ENCODE results near the gene SRRM5. TPM values are rescaled to one million over a fixed set of nuclear protein-coding genes. Genes with fewer than 3 reads are reported as not detected.

The SRRM5 gene
- total RNA-seq, 1 experiment from 2014 or later: not detected

DNA sequence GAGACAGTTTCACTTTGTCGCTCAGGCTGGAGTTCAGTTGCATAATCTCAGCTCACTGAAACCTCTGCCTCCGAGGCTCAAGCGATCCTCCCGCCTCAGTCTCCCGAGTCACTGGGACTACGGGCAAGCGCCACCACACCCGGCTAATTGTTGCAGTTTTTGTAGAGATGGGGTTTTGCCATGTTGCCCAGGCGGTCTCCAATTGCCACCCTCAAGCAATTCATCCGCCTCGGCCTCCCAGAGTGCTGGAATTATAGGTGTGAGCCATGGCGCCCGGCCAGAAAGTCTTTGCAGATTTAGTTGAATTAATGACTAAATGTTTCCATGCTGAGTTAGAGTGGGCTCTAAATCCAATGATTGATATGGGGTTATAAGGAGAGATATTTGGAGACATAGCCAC, 32.3 kb downstream of the SRRM5 start:
- no peak overlapping the region for H3K4me3 ChIP-seq (replicated peaks in 1 of 2; ENCODE audit: low read depth in 1 of 2, low read length in 2 of 2)
- peaks cover 8 to 21% of the 10 kb centered on the region in 2 experiments; a peak in 3 of 4 replicates for H3K36me3 ChIP-seq (ENCODE audit: control insufficient read depth in 1 of 2, insufficient read depth in 2 of 2, low read length in 2 of 2)
- no TSS peak for BruUV-seq (replicated peaks)
- POLR2A ChIA-PET: no interaction called here
- H3K4me2 ChIP-seq (ENCODE audit: low read length): no peak overlapping the region
- TF ChIP-seq POLR2A (IDR thresholded peaks at IDR 0.05; ENCODE audit: borderline replicate concordance, extremely low read depth, insufficient read depth, insufficient read length): no peak
- TF ChIP-seq, protein P1, sequence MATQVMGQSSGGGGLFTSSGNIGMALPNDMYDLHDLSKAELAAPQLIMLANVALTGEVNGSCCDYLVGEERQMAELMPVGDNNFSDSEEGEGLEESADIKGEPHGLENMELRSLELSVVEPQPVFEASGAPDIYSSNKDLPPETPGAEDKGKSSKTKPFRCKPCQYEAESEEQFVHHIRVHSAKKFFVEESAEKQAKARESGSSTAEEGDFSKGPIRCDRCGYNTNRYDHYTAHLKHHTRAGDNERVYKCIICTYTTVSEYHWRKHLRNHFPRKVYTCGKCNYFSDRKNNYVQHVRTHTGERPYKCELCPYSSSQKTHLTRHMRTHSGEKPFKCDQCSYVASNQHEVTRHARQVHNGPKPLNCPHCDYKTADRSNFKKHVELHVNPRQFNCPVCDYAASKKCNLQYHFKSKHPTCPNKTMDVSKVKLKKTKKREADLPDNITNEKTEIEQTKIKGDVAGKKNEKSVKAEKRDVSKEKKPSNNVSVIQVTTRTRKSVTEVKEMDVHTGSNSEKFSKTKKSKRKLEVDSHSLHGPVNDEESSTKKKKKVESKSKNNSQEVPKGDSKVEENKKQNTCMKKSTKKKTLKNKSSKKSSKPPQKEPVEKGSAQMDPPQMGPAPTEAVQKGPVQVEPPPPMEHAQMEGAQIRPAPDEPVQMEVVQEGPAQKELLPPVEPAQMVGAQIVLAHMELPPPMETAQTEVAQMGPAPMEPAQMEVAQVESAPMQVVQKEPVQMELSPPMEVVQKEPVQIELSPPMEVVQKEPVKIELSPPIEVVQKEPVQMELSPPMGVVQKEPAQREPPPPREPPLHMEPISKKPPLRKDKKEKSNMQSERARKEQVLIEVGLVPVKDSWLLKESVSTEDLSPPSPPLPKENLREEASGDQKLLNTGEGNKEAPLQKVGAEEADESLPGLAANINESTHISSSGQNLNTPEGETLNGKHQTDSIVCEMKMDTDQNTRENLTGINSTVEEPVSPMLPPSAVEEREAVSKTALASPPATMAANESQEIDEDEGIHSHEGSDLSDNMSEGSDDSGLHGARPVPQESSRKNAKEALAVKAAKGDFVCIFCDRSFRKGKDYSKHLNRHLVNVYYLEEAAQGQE (IDR thresholded peaks at IDR 0.05; ENCODE audit: low read depth): no peak
- TF ChIP-seq MAX (IDR thresholded peaks at IDR 0.05): no peak
- no peak for TF ChIP-seq RAD21 (IDR thresholded peaks at IDR 0.05; ENCODE audit: low read depth)
- TF ChIP-seq FOSL1 (IDR thresholded peaks at IDR 0.05; ENCODE audit: low read depth): no peak
- TF ChIP-seq CBX3 (IDR thresholded peaks at IDR 0.05; ENCODE audit: low read depth): no peak
- no peak for TF ChIP-seq SIN3A (IDR thresholded peaks at IDR 0.05; ENCODE audit: low read depth)
- TF ChIP-seq ZFX (IDR thresholded peaks at IDR 0.05): no peak
- no peak for TF ChIP-seq TCF7L2 (IDR thresholded peaks at IDR 0.05; ENCODE audit: borderline replicate concordance, extremely low read depth, insufficient read depth, insufficient read length)
- TF ChIP-seq SRF (IDR thresholded peaks at IDR 0.05; ENCODE audit: low read depth): no peak
- no peak for TF ChIP-seq EGR1 (IDR thresholded peaks at IDR 0.05; ENCODE audit: low read depth)
- no peak for TF ChIP-seq ZBTB33 (IDR thresholded peaks at IDR 0.05; ENCODE audit: extremely low read depth, insufficient replicate concordance, low read length)
- TF ChIP-seq JUND (IDR thresholded peaks at IDR 0.05): no peak
- no peak for TF ChIP-seq ELF1 (IDR thresholded peaks at IDR 0.05; ENCODE audit: borderline replicate concordance, low read depth)
- no peak for TF ChIP-seq ATF3 (IDR thresholded peaks at IDR 0.05)
- no peak for TF ChIP-seq POLR2AphosphoS5 (IDR thresholded peaks at IDR 0.05; ENCODE audit: low read depth, low read length)
- no peak for TF ChIP-seq EZH2phosphoT487 (IDR thresholded peaks at IDR 0.05; ENCODE audit: borderline replicate concordance)
- no peak for TF ChIP-seq YY1 (IDR thresholded peaks at IDR 0.05; ENCODE audit: extremely low read depth, insufficient replicate concordance, low read depth, low read length)
- TF ChIP-seq, protein P2, sequence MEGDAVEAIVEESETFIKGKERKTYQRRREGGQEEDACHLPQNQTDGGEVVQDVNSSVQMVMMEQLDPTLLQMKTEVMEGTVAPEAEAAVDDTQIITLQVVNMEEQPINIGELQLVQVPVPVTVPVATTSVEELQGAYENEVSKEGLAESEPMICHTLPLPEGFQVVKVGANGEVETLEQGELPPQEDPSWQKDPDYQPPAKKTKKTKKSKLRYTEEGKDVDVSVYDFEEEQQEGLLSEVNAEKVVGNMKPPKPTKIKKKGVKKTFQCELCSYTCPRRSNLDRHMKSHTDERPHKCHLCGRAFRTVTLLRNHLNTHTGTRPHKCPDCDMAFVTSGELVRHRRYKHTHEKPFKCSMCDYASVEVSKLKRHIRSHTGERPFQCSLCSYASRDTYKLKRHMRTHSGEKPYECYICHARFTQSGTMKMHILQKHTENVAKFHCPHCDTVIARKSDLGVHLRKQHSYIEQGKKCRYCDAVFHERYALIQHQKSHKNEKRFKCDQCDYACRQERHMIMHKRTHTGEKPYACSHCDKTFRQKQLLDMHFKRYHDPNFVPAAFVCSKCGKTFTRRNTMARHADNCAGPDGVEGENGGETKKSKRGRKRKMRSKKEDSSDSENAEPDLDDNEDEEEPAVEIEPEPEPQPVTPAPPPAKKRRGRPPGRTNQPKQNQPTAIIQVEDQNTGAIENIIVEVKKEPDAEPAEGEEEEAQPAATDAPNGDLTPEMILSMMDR (IDR thresholded peaks at IDR 0.05 in 2 of 3, conservative IDR thresholded peaks at IDR 0.05 in 1 of 3; ENCODE audit: borderline replicate concordance in 1 of 3, insufficient read depth in 1 of 3, low read depth in 2 of 3, low read length in 2 of 3): no peak
- no peak overlapping the region for H2AFZ ChIP-seq (ENCODE audit: low read depth, low read length, poor library complexity, severe bottlenecking)
- intact Hi-C loops (cut with micrococcal nuclease): no loop called here
- no peaks in the 10 kb centered on the region for H3K9me3 ChIP-seq (ENCODE audit: control insufficient read depth in 1 of 2, insufficient read depth in 1 of 2, low read depth in 1 of 2, low read length in 2 of 2)
- H3K9ac ChIP-seq (ENCODE audit: low read length): no peak overlapping the region
- peaks cover 6 to 10% of the 10 kb centered on the region in 2 experiments for H3K4me1 ChIP-seq (ENCODE audit: control insufficient read depth in 1 of 2, insufficient read depth in 2 of 2, low read length in 2 of 2)
- DNase-seq (ENCODE audit: low read depth, low spot score) (no peak), ATAC-seq (no peak)
- no peak overlapping the region for H3K27ac ChIP-seq (ENCODE audit: low read depth, low read length)
- H3K9me2 ChIP-seq (ENCODE audit: insufficient read depth): no peaks in the 10 kb centered on the region
- H3K27me3 ChIP-seq (ENCODE audit: insufficient read depth, low read length): 0 out of 2 replicates have a peak, but pooled peaks cover under 1% of the 10 kb centered on the region
- H4K20me1 ChIP-seq (ENCODE audit: insufficient read depth): no peaks in the 10 kb centered on the region
- CTCF ChIA-PET: no interaction called here
- H3K79me2 ChIP-seq (ENCODE audit: insufficient read depth, low read length): no peaks in the 10 kb centered on the region
- RAD21 ChIA-PET (ENCODE audit: low non-redundant PET in 1 of 2, low total read pairs in 2 of 2, uncharacterized antibody in 2 of 2, unreplicated experiment in 2 of 2): no interaction called here

Data from HCT116 (cell line).